ENCODE data around the gene SLC2A1. TPM values are rescaled to one million over a fixed set of nuclear protein-coding genes. Genes with fewer than 3 reads are reported as not detected.
A peak's percentile ranks its signal among the peaks of the same experiment; 100 is the strongest.

Gene SLC2A1
- total and polyA plus RNA-seq, 9 of the 15 experiments (the other 6 are each of a cell fraction or from before 2014, with no cell fraction given): 12.6 to 153 (median 48.0) TPM

DNA sequence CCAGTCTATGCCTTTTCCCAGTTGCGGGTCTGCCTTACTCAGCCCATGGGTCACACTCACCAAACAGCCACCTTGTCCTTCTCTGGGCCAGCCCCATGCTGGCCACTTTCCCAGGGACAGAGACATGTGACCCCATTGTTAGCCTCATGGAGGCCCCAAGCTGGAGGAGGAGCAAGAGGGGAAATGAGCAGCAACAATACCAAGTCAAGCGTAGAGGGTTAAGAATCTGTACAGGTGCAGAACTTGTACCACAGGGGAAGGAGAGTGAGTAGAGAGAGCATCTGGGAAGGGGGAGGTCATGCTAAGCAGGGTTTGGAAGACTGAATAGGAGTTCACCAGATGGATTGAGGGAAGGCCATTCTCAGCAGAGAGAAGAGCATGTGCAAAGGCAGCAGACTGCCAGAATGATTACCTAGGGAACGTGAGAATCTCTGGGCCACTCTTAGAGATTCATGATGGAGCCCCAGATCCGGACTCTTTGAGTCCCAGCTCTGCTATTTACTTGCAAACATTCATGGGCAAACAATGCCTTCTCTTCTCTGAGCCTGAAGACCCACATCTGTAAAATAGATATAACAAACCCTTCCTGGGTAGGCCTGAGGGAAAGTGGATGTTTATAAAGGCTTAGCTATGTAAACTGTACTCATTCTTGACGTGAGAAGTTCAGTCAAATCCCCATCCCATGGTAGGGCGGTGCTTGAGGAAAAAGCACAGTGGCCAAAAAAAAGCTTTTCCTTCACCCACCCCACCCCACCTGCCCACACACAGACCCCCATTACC lies 2.8 kb upstream of the SLC2A1 start (continued):
- TF ChIP-seq, protein P1, sequence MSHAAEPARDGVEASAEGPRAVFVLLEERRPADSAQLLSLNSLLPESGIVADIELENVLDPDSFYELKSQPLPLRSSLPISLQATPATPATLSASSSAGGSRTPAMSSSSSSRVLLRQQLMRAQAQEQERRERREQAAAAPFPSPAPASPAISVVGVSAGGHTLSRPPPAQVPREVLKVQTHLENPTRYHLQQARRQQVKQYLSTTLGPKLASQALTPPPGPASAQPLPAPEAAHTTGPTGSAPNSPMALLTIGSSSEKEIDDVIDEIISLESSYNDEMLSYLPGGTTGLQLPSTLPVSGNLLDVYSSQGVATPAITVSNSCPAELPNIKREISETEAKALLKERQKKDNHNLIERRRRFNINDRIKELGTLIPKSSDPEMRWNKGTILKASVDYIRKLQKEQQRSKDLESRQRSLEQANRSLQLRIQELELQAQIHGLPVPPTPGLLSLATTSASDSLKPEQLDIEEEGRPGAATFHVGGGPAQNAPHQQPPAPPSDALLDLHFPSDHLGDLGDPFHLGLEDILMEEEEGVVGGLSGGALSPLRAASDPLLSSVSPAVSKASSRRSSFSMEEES (CRISPR knock-in tag; IDR thresholded peaks at IDR 0.05): peak; percentile 2; the same call in 1 of the 2 replicates
- 0 out of 2 replicates have a peak, but pooled peaks have one; percentile 6 for TF ChIP-seq HSF4 (CRISPR knock-in tag; IDR thresholded peaks at IDR 0.05; ENCODE audit: borderline replicate concordance)
- TF ChIP-seq CXXC5 (CRISPR knock-in tag; IDR thresholded peaks at IDR 0.05): peak; percentile 29; the same call in 1 of the 2 replicates
- no peak for TF ChIP-seq MBD2 (IDR thresholded peaks at IDR 0.05; ENCODE audit: borderline replicate concordance, low read depth)
- no peak for TF ChIP-seq DIDO1 (tag; IDR thresholded peaks at IDR 0.05; ENCODE audit: low read depth)
- TF ChIP-seq, protein P2, sequence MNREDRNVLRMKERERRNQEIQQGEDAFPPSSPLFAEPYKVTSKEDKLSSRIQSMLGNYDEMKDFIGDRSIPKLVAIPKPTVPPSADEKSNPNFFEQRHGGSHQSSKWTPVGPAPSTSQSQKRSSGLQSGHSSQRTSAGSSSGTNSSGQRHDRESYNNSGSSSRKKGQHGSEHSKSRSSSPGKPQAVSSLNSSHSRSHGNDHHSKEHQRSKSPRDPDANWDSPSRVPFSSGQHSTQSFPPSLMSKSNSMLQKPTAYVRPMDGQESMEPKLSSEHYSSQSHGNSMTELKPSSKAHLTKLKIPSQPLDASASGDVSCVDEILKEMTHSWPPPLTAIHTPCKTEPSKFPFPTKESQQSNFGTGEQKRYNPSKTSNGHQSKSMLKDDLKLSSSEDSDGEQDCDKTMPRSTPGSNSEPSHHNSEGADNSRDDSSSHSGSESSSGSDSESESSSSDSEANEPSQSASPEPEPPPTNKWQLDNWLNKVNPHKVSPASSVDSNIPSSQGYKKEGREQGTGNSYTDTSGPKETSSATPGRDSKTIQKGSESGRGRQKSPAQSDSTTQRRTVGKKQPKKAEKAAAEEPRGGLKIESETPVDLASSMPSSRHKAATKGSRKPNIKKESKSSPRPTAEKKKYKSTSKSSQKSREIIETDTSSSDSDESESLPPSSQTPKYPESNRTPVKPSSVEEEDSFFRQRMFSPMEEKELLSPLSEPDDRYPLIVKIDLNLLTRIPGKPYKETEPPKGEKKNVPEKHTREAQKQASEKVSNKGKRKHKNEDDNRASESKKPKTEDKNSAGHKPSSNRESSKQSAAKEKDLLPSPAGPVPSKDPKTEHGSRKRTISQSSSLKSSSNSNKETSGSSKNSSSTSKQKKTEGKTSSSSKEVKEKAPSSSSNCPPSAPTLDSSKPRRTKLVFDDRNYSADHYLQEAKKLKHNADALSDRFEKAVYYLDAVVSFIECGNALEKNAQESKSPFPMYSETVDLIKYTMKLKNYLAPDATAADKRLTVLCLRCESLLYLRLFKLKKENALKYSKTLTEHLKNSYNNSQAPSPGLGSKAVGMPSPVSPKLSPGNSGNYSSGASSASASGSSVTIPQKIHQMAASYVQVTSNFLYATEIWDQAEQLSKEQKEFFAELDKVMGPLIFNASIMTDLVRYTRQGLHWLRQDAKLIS (CRISPR knock-in tag; IDR thresholded peaks at IDR 0.05): no peak
- TF ChIP-seq TBP (optimal IDR thresholded peaks at IDR 0.05; ENCODE audit: low read depth, low read length): no peak
- TF ChIP-seq COPS2 (conservative IDR thresholded peaks at IDR 0.05): no peak
- TF ChIP-seq E2F3 (CRISPR knock-in tag; IDR thresholded peaks at IDR 0.05): no peak
- TF ChIP-seq L3MBTL2 (IDR thresholded peaks at IDR 0.05): peak; percentile 41; the same call in 1 of the 2 replicates
- TF ChIP-seq, protein P3, sequence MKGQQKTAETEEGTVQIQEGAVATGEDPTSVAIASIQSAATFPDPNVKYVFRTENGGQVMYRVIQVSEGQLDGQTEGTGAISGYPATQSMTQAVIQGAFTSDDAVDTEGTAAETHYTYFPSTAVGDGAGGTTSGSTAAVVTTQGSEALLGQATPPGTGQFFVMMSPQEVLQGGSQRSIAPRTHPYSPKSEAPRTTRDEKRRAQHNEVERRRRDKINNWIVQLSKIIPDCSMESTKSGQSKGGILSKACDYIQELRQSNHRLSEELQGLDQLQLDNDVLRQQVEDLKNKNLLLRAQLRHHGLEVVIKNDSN (CRISPR knock-in tag; IDR thresholded peaks at IDR 0.05): peak; percentile 47; the same call in 1 of the 2 replicates
- TF ChIP-seq ZNF77 (CRISPR knock-in tag; IDR thresholded peaks at IDR 0.05): no peak
- peak; percentile 30; the same call in 1 of the 2 replicates for TF ChIP-seq SOX6 (IDR thresholded peaks at IDR 0.05)
- TF ChIP-seq, protein P4, sequence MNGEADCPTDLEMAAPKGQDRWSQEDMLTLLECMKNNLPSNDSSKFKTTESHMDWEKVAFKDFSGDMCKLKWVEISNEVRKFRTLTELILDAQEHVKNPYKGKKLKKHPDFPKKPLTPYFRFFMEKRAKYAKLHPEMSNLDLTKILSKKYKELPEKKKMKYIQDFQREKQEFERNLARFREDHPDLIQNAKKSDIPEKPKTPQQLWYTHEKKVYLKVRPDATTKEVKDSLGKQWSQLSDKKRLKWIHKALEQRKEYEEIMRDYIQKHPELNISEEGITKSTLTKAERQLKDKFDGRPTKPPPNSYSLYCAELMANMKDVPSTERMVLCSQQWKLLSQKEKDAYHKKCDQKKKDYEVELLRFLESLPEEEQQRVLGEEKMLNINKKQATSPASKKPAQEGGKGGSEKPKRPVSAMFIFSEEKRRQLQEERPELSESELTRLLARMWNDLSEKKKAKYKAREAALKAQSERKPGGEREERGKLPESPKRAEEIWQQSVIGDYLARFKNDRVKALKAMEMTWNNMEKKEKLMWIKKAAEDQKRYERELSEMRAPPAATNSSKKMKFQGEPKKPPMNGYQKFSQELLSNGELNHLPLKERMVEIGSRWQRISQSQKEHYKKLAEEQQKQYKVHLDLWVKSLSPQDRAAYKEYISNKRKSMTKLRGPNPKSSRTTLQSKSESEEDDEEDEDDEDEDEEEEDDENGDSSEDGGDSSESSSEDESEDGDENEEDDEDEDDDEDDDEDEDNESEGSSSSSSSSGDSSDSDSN (IDR thresholded peaks at IDR 0.05; ENCODE audit: borderline replicate concordance in 1 of 2, low read depth in 2 of 2, low read length in 2 of 2): 0 out of 4 replicates have a peak, but pooled peaks of 1 of the 2 experiments have one; percentile 54
- no peak for TF ChIP-seq ZNF197 (CRISPR knock-in tag; IDR thresholded peaks at IDR 0.05; ENCODE audit: low read depth)
- no peak for TF ChIP-seq SMARCA5 (IDR thresholded peaks at IDR 0.05)
- TF ChIP-seq, protein P5, sequence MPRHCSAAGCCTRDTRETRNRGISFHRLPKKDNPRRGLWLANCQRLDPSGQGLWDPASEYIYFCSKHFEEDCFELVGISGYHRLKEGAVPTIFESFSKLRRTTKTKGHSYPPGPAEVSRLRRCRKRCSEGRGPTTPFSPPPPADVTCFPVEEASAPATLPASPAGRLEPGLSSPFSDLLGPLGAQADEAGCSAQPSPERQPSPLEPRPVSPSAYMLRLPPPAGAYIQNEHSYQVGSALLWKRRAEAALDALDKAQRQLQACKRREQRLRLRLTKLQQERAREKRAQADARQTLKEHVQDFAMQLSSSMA (CRISPR knock-in tag; IDR thresholded peaks at IDR 0.05): no peak
- no peak for TF ChIP-seq TAF15 (IDR thresholded peaks at IDR 0.05; ENCODE audit: low read depth, low read length)
